AG04450 (cell line): ENCODE results near the gene ABR. TPM values are rescaled to one million over a fixed set of nuclear protein-coding genes. Genes with fewer than 3 reads are reported as not detected.

Experiments
- CTCF ChIA-PET: fragments of 300-600, 350-600 bp; formaldehyde crosslinking; extraction: SDS; loops from one replicate; lab custom pipeline; 2022; ENCODE audit warnings: antibody characterized with exemption, inconsistent platforms; lab: Charles Lee
- POLR2A ChIA-PET: fragments of 350-600 bp; formaldehyde crosslinking; extraction: SDS; loops from one replicate; lab custom pipeline; 2021; ENCODE audit warnings: antibody characterized with exemption, inconsistent platforms; lab: Yijun Ruan, JAX
- DNase-seq: peaks from one replicate; pipeline ENCODE4 v3.0.0-alpha.2; 2011; ENCODE audit warnings: low read depth, low spot score
- H3K27ac ChIP-seq: one replicate; pipeline ENCODE4 v1.5.1; 2012; ENCODE audit warnings: low read depth, low read length, control low read depth
- H3K27me3 ChIP-seq: one replicate; pipeline ENCODE4 v1.6.0; 2012; ENCODE audit warnings: low read length; ENCODE audit not compliant: control insufficient read depth, insufficient read depth
- H3K4me3 ChIP-seq: 2 replicates; pipeline ENCODE4 v1.5.1; 2011; ENCODE audit warnings: mild to moderate bottlenecking, low read depth, low read length, control low read depth
- H3K9me3 ChIP-seq: 2 replicates; pipeline ENCODE4 v1.5.1; 2012; ENCODE audit warnings: low read length; ENCODE audit not compliant: control insufficient read depth, insufficient read depth
- CTCF ChIP-seq: IDR thresholded peaks from 2 replicates; pipeline ENCODE4 v1.5.1; 2011; ENCODE audit warnings: low read depth, low read length, control low read depth, inconsistent platforms
- polyA plus RNA-seq: library from polyadenylated mRNA; depleted of rRNA; stranded (reverse); fragments of >200 nt; gene quantifications from 2 replicates; pipeline ENCODE4 v1.2.3, GENCODE V29; 2011

The ABR gene
- polyA plus RNA-seq, 1 experiment: 64.3 TPM

- no peak for DNase-seq
- Histone ChIP-seq H3K27me3 (no peaks in the 10 kb centered on the region), H3K4me3 (no peak overlapping the region), H3K27ac (no peak overlapping the region), H3K9me3 (peaks cover 3% of the 10 kb centered on the region; the same call in 1 of the 2 replicates)
- CTCF ChIA-PET: interaction anchor here (1.9 kb wide), 1 partner anchor 47 kb away, joined by 8 read pairs; no protein-coding TSS in a partner anchor
- no peak for TF ChIP-seq CTCF
- POLR2A ChIA-PET: no interaction called here
Observed at GRCh38 chr17:1009229-1010085, 170.3 kb downstream of the ABR start.

- Histone ChIP-seq H3K9me3 (peaks cover 3% of the 10 kb centered on the region; the same call in 1 of the 2 replicates), H3K4me3 (no peak overlapping the region), H3K27ac (no peak overlapping the region), H3K27me3 (no peaks in the 10 kb centered on the region)
- TF ChIP-seq CTCF: no peak
- ChIA-PET POLR2A (no interaction called here), CTCF (interaction anchor here (1.3 kb wide), 1 partner anchor 9 kb away, joined by 6 read pairs; no protein-coding TSS in a partner anchor)
- DNase-seq: no peak
Observed at GRCh38 chr17:1008008-1008761, 171.6 kb downstream of the ABR start.

GRCh38 chr17:1007310-1008007 lies 172.3 kb downstream of the ABR start:
- TF ChIP-seq CTCF: no peak
- CTCF ChIA-PET: interaction anchor here (1.3 kb wide), 1 partner anchor 8 kb away, joined by 6 read pairs; no protein-coding TSS in a partner anchor
- DNase-seq: no peak
- Histone ChIP-seq H3K9me3 (peaks cover 3% of the 10 kb centered on the region; the same call in 1 of the 2 replicates), H3K4me3 (no peak overlapping the region), H3K27me3 (no peaks in the 10 kb centered on the region), H3K27ac (no peak overlapping the region)
- POLR2A ChIA-PET: no interaction called here

- TF ChIP-seq CTCF: no peak
- ChIA-PET POLR2A (no interaction called here), CTCF (interaction anchor here (10.3 kb wide), 1 partner anchor 51 kb away, joined by 141 read pairs; no protein-coding TSS in a partner anchor)
- Histone ChIP-seq H3K9me3 (peaks cover 3% of the 10 kb centered on the region; the same call in 1 of the 2 replicates), H3K27me3 (no peaks in the 10 kb centered on the region), H3K4me3 (no peak overlapping the region), H3K27ac (no peak overlapping the region)
- no peak for DNase-seq
Observed at GRCh38 chr17:1006054-1006453, 173.7 kb downstream of the ABR start.
